Mesenchymal stem cell (in vitro differentiated cells and primary cell): ENCODE measurements around the gene YWHAH. TPM values are rescaled to one million over a fixed set of nuclear protein-coding genes. Genes with fewer than 3 reads are reported as not detected.
A peak's percentile ranks its signal among the peaks of the same experiment; 100 is the strongest.

Source experiments
- DNase-seq: peaks from one replicate; pipeline ENCODE4 v3.0.0-alpha.2; 2013
- H2AFZ ChIP-seq: one replicate; pipeline ENCODE4 v1.6.1; 2013; ENCODE audit warnings: low read depth, mild to moderate bottlenecking, control low read depth, inconsistent platforms, low read length, moderate library complexity
- H2AK5ac ChIP-seq: 2 replicates; pipeline ENCODE4 v1.6.1; 2013; ENCODE audit warnings: low read length, moderate library complexity, mild to moderate bottlenecking, inconsistent platforms; ENCODE audit not compliant: severe bottlenecking
- H2BK120ac ChIP-seq: one replicate; pipeline ENCODE4 v1.6.1; 2013; ENCODE audit warnings: low read depth, mild to moderate bottlenecking, inconsistent platforms, low read length, moderate library complexity
- H2BK12ac ChIP-seq, 2 experiments: one replicate each; pipeline ENCODE4 v1.6.1; 2013; ENCODE audit warnings: inconsistent platforms in 2 of 2, low read length in 2 of 2, mild to moderate bottlenecking in 2 of 2, moderate library complexity in 2 of 2, control low read depth in 1 of 2
- H2BK15ac ChIP-seq: one replicate; pipeline ENCODE4 v1.6.1; 2013; ENCODE audit warnings: mild to moderate bottlenecking, low read depth, inconsistent platforms; ENCODE audit not compliant: poor library complexity, severe bottlenecking
- H2BK5ac ChIP-seq: 2 replicates; pipeline ENCODE4 v1.6.1; 2013; ENCODE audit warnings: low read depth, mild to moderate bottlenecking, low read length, control low read depth, inconsistent platforms; ENCODE audit not compliant: poor library complexity, severe bottlenecking
- H3K14ac ChIP-seq, 2 experiments: one replicate each; pipeline ENCODE4 v1.6.1; 2013; ENCODE audit warnings: inconsistent platforms in 2 of 2, low read length in 2 of 2, control low read depth in 1 of 2, mild to moderate bottlenecking in 1 of 2, moderate library complexity in 1 of 2
- H3K18ac ChIP-seq, 2 experiments: one replicate each; pipeline ENCODE4 v1.6.1; 2013; ENCODE audit warnings: inconsistent platforms in 2 of 2, low read length in 2 of 2, control low read depth in 1 of 2, low read depth in 1 of 2, mild to moderate bottlenecking in 1 of 2
- H3K23ac ChIP-seq, 2 experiments: one replicate each; pipeline ENCODE4 v1.6.1; 2013; ENCODE audit warnings: inconsistent platforms in 2 of 2, low read length in 2 of 2, mild to moderate bottlenecking in 2 of 2, moderate library complexity in 2 of 2, control low read depth in 1 of 2
- H3K27ac ChIP-seq: 2 replicates; pipeline ENCODE4 v1.5.1; 2013; ENCODE audit warnings: mild to moderate bottlenecking, moderate library complexity, low read length, control low read depth, inconsistent platforms; ENCODE audit not compliant: poor library complexity, severe bottlenecking
- H3K27me3 ChIP-seq, 2 experiments: 2 replicates each; pipeline versions ENCODE4 v1.6.1 to v1.7.0; 2013; ENCODE audit warnings: low read length in 2 of 2, mild to moderate bottlenecking in 2 of 2, moderate library complexity in 2 of 2, control low read depth in 1 of 2, inconsistent platforms in 1 of 2; ENCODE audit not compliant: control insufficient read depth in 1 of 2, insufficient read depth in 1 of 2
- H3K36me3 ChIP-seq, 2 experiments: 2 replicates each; pipeline versions ENCODE4 v1.6.1 to v1.7.0; 2013; ENCODE audit warnings: low read length in 2 of 2, control low read depth in 1 of 2, inconsistent platforms in 1 of 2, low read depth in 1 of 2, mild to moderate bottlenecking in 1 of 2; ENCODE audit not compliant: insufficient read depth in 2 of 2, control insufficient read depth in 1 of 2
- H3K4ac ChIP-seq, 2 experiments: one replicate each; pipeline ENCODE4 v1.6.1; 2013; ENCODE audit warnings: inconsistent platforms in 2 of 2, low read length in 2 of 2, mild to moderate bottlenecking in 2 of 2, moderate library complexity in 2 of 2, control low read depth in 1 of 2, low read depth in 1 of 2
- H3K4me1 ChIP-seq: 2 replicates; pipeline ENCODE4 v1.6.1; 2013; ENCODE audit warnings: low read depth, low read length, control low read depth; ENCODE audit not compliant: control insufficient read depth, insufficient read depth
- H3K4me2 ChIP-seq: 2 replicates; pipeline ENCODE4 v1.6.1; 2013; ENCODE audit warnings: low read length, mild to moderate bottlenecking, inconsistent platforms; ENCODE audit not compliant: poor library complexity, severe bottlenecking
- H3K4me3 ChIP-seq, 2 experiments: 2 replicates each; pipeline versions ENCODE4 v1.5.1 to v1.7.0; 2013; ENCODE audit warnings: low read length in 2 of 2, mild to moderate bottlenecking in 2 of 2, control low read depth in 1 of 2, low read depth in 1 of 2; ENCODE audit not compliant: insufficient read depth in 1 of 2
- H3K79me1 ChIP-seq: replicated peaks from 2 replicates; pipeline ENCODE4 v1.6.1; 2013; ENCODE audit warnings: mild to moderate bottlenecking, control low read depth, low read length, inconsistent platforms; ENCODE audit not compliant: poor library complexity, severe bottlenecking
- H3K9ac ChIP-seq: 2 replicates; pipeline ENCODE4 v1.7.0; 2013; ENCODE audit warnings: mild to moderate bottlenecking, low read length, moderate library complexity
- H3K9me3 ChIP-seq: 2 replicates; pipeline ENCODE4 v1.7.0; 2013; ENCODE audit warnings: mild to moderate bottlenecking, low read length; ENCODE audit not compliant: control insufficient read depth
- H4K8ac ChIP-seq: one replicate; pipeline ENCODE4 v1.6.1; 2013; ENCODE audit warnings: inconsistent platforms, mild to moderate bottlenecking, low read length, moderate library complexity
- H4K91ac ChIP-seq: one replicate; pipeline ENCODE4 v1.6.1; 2013; ENCODE audit warnings: mild to moderate bottlenecking, low read length, inconsistent platforms
- WGBS: methylation state at CpG from one replicate; pipeline ENCODE4 v1.1.7; 2013; ENCODE audit warnings: mixed read lengths; 5-methylcytosine and 5-hydroxymethylcytosine counted together
- small RNA-seq: library from polyadenylated mRNA; stranded (forward); fragments of <200 nt; extraction: miRNeasy Mini kit (QIAGEN cat#:217004); gene quantifications from one replicate; pipeline ENCODE3, GENCODE V24; 2013; ENCODE audit warnings: low read depth

YWHAH gene

GRCh38 chr22:31998784-31999385 lies 54.5 kb downstream of the YWHAH start:
- H2AFZ ChIP-seq = no peak overlapping the region
- no peaks in the 10 kb centered on the region for H3K36me3 ChIP-seq
- no peak overlapping the region for H2BK15ac ChIP-seq
- no peak overlapping the region for H3K27ac ChIP-seq
- H3K79me1 ChIP-seq = no peaks in the 10 kb centered on the region
- H2AK5ac ChIP-seq = no peak overlapping the region
- H3K4me1 ChIP-seq = no peaks in the 10 kb centered on the region
- H3K9ac ChIP-seq = no peak overlapping the region
- H3K4me2 ChIP-seq = no peak overlapping the region
- 94% methylated on average over 1 of the region's 3 CpGs for WGBS
- H3K18ac ChIP-seq = no peak overlapping the region
- DNase-seq = no peak
- H3K27me3 ChIP-seq = peaks cover 6 to 18% of the 10 kb centered on the region in 2 experiments
- no peak overlapping the region for H2BK120ac ChIP-seq
- no peak overlapping the region for H3K14ac ChIP-seq
- H3K23ac ChIP-seq = no peak overlapping the region
- H4K91ac ChIP-seq = no peak overlapping the region
- no peak overlapping the region for H2BK12ac ChIP-seq
- H3K9me3 ChIP-seq = no peaks in the 10 kb centered on the region
- no peak overlapping the region for H3K4me3 ChIP-seq
- H4K8ac ChIP-seq = no peak overlapping the region
- no peak overlapping the region for H2BK5ac ChIP-seq
- H3K4ac ChIP-seq = no peak overlapping the region

GRCh38 chr22:32000181-32000580 lies 55.8 kb downstream of the YWHAH start:
- Histone ChIP-seq H2AFZ (no peak overlapping the region), H2AK5ac (no peak overlapping the region), H3K23ac (no peak overlapping the region), H3K14ac (no peak overlapping the region), H3K27me3 (peaks cover 6 to 15% of the 10 kb centered on the region in 2 experiments), H3K9me3 (no peaks in the 10 kb centered on the region), H3K18ac (no peak overlapping the region), H2BK120ac (no peak overlapping the region), H3K9ac (no peak overlapping the region), H3K4me3 (no peak overlapping the region), H3K27ac (no peak overlapping the region), H3K4me1 (no peaks in the 10 kb centered on the region), H3K4me2 (no peak overlapping the region), H2BK15ac (no peak overlapping the region), H3K4ac (no peak overlapping the region), H3K79me1 (no peaks in the 10 kb centered on the region), H4K8ac (no peak overlapping the region), H2BK5ac (no peak overlapping the region), H3K36me3 (no peaks in the 10 kb centered on the region), H2BK12ac (no peak overlapping the region), H4K91ac (no peak overlapping the region)
- no peak for DNase-seq
- 66% methylated on average over 1 of the region's 1 CpG for WGBS

- no peak overlapping the region for H3K14ac ChIP-seq
Measured at GRCh38 chr22:32005453-32005852, 61.1 kb downstream of the YWHAH start.

More at GRCh38 chr22:32005453-32005852, 61.1 kb downstream of the YWHAH start:
- Histone ChIP-seq H3K18ac (no peak overlapping the region), H3K4me1 (no peaks in the 10 kb centered on the region), H3K79me1 (no peaks in the 10 kb centered on the region), H2BK5ac (no peak overlapping the region), H3K27me3 (no peaks in the 10 kb centered on the region), H3K9ac (no peak overlapping the region), H3K4me2 (no peak overlapping the region), H3K27ac (no peak overlapping the region), H3K4ac (no peak overlapping the region), H2BK15ac (no peak overlapping the region), H4K91ac (no peak overlapping the region), H2BK120ac (no peak overlapping the region), H4K8ac (no peak overlapping the region), H3K23ac (no peak overlapping the region), H3K36me3 (no peaks in the 10 kb centered on the region), H2AK5ac (no peak overlapping the region), H3K9me3 (peaks cover 6% of the 10 kb centered on the region), H2AFZ (no peak overlapping the region), H3K4me3 (no peak overlapping the region), H2BK12ac (no peak overlapping the region)
- WGBS = 67% methylated on average over 1 of the region's 1 CpG
- peak; percentile 22 for DNase-seq

Small RNAs within 50 kb of the gene (small RNA-seq; reads per million reads assigned to genes)
- gene RN7SL305P = not detected
